TTC549 (cell line): ENCODE results near the gene P2RY8.

Experiments
- FAIRE-seq: peaks from 2 replicates; lab custom pipeline; 2012; peaks lifted over from hg19 to GRCh38; lab: Jason Lieb, UNC

Gene P2RY8

DNA sequence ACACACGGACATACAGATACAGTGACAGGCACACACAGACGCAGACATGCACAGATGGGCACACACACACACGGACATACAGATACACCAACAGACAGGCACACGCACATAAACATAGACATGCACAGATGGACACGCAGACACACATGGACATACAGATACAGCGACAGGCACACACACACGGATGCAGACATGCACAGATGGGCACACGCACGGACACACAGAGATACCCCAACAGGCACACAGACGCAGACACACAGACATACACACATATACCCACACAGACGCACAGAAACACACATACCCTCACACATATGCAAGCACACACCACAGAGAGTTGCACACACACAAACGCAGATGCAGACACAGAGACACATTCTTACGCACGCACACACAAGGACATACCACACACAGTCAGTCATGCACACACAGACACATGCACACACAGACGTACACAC is 120.6 kb downstream of the P2RY8 start:
- FAIRE-seq: no peak
